Measurements from ENCODE around the gene SLC7A7.
A peak's percentile ranks its signal among the peaks of the same experiment; 100 is the strongest.

GRCh38 chr14:22796087-22796707, 19.0 kb downstream of the SLC7A7 start:
- TF ChIP-seq POLR2AphosphoS5 (IDR thresholded peaks at IDR 0.05; ENCODE audit: low read depth, low read length) (peak; percentile 81), POLR2A (IDR thresholded peaks at IDR 0.05; ENCODE audit: low read depth, low read length) (peak; percentile 70)

Data from GM12892 (cell line).